ENCODE measurements around the gene RAPGEF3. TPM values are rescaled to one million over a fixed set of nuclear protein-coding genes. Genes with fewer than 3 reads are reported as not detected.

RAPGEF3 gene
- total RNA-seq, 6 experiments from 2014 or later, result 2.0 to 4.1 (median 3.1) TPM

GRCh38 chr12:47707355-47707754, 51.3 kb downstream of the RAPGEF3 start:
- no peak for TF ChIP-seq CTCF (IDR thresholded peaks at IDR 0.05)
- no peak overlapping the region for H3K27ac Mint-ChIP-seq
- peaks cover 47% of the 10 kb centered on the region for H3K4me1 Mint-ChIP-seq (ENCODE audit: low read depth)
- H3K4me3 Mint-ChIP-seq, result peak overlapping the region; percentile 0; the same call in 1 of the 2 replicates
- no peaks in the 10 kb centered on the region for H3K27me3 Mint-ChIP-seq (ENCODE audit: insufficient read depth)
- H3K9me3 Mint-ChIP-seq, result no peaks in the 10 kb centered on the region
- DNase-seq, result no peak
- peaks cover 5% of the 10 kb centered on the region; the same call in 1 of the 2 replicates for H3K36me3 Mint-ChIP-seq (ENCODE audit: low read depth)

GRCh38 chr12:47705566-47706425, 52.9 kb downstream of the RAPGEF3 start, which contains the start of gene RPAP3:
Gene RPAP3 (minus strand): TSS chr12:47706030. CDS start chr12:47702840, 3,190 bp downstream.
- Mint-ChIP-seq H3K27me3 (ENCODE audit: insufficient read depth) (no peaks in the 10 kb centered on the region), H3K36me3 (ENCODE audit: low read depth) (peaks cover 5% of the 10 kb centered on the region; the same call in 1 of the 2 replicates), H3K4me3 (peak within 1 kb of the TSS; percentile 94), H3K9me3 (no peaks in the 10 kb centered on the region), H3K27ac (peak within 1 kb of the TSS; percentile 93), H3K4me1 (ENCODE audit: low read depth) (peaks cover 47% of the 10 kb centered on the region)
- TF ChIP-seq CTCF (IDR thresholded peaks at IDR 0.05), result peak; percentile 87
- peak; percentile 90 for DNase-seq

- H3K27me3 Mint-ChIP-seq (ENCODE audit: insufficient read depth), result no peaks in the 10 kb centered on the region
- H3K36me3 Mint-ChIP-seq (ENCODE audit: low read depth), result peaks cover 5% of the 10 kb centered on the region; the same call in 1 of the 2 replicates
- DNase-seq, result no peak
- peak overlapping the region; percentile 94 for H3K4me3 Mint-ChIP-seq
- no peaks in the 10 kb centered on the region for H3K9me3 Mint-ChIP-seq
- TF ChIP-seq CTCF (IDR thresholded peaks at IDR 0.05), result no peak
- peak overlapping the region; percentile 63 for H3K27ac Mint-ChIP-seq
- H3K4me1 Mint-ChIP-seq (ENCODE audit: low read depth), result peaks cover 47% of the 10 kb centered on the region
Observed at GRCh38 chr12:47705229-47705565, 53.5 kb downstream of the RAPGEF3 start.

GRCh38 chr12:47704719-47705118, 54.0 kb downstream of the RAPGEF3 start:
- Mint-ChIP-seq H3K4me3 (peak overlapping the region; percentile 94), H3K27ac (peak overlapping the region; percentile 63), H3K4me1 (ENCODE audit: low read depth) (peaks cover 45% of the 10 kb centered on the region), H3K36me3 (ENCODE audit: low read depth) (peaks cover 5% of the 10 kb centered on the region; the same call in 1 of the 2 replicates), H3K9me3 (no peaks in the 10 kb centered on the region), H3K27me3 (ENCODE audit: insufficient read depth) (no peaks in the 10 kb centered on the region)
- TF ChIP-seq CTCF (IDR thresholded peaks at IDR 0.05), result no peak
- DNase-seq, result no peak

- DNase-seq, result no peak
- Mint-ChIP-seq H3K9me3 (no peaks in the 10 kb centered on the region), H3K36me3 (ENCODE audit: low read depth) (peaks cover 9% of the 10 kb centered on the region; the same call in 1 of the 2 replicates), H3K27me3 (ENCODE audit: insufficient read depth) (no peaks in the 10 kb centered on the region; the same call in 1 of the 2 replicates), H3K4me1 (ENCODE audit: low read depth) (peaks cover 20% of the 10 kb centered on the region), H3K4me3 (no peak overlapping the region), H3K27ac (no peak overlapping the region)
- TF ChIP-seq CTCF (IDR thresholded peaks at IDR 0.05), result no peak
Observed at GRCh38 chr12:47700263-47700662, 58.4 kb downstream of the RAPGEF3 start.

Measured in HFFc6 (cell line).